Testis (tissue), 3 donors: Measurements from ENCODE around the gene GLI3. TPM values are rescaled to one million over a fixed set of nuclear protein-coding genes. Genes with fewer than 3 reads are reported as not detected.

Experiments used
- DNase-seq: peaks from one replicate; pipeline ENCODE4 v3.0.0-alpha.2; 2019
- H3K27ac ChIP-seq, 2 donors: fragments of 200-600 bp; sonication (generic); one replicate each; pipeline ENCODE4 v1.5.1; 2019
- H3K27me3 ChIP-seq: fragments of 200-600 bp; sonication (generic); one replicate; pipeline ENCODE4 v1.5.1; 2019
- H3K36me3 ChIP-seq: fragments of 200-600 bp; sonication (generic); one replicate; pipeline ENCODE4 v1.5.1; 2017; ENCODE audit warnings: low read depth; ENCODE audit errors: missing control alignments
- H3K4me1 ChIP-seq: fragments of 200-600 bp; sonication (generic); one replicate; pipeline ENCODE4 v1.5.1; 2019
- H3K4me3 ChIP-seq, 2 donors: fragments of 200-600 bp; sonication (generic); one replicate each; pipeline ENCODE4 v1.5.1; 2017 to 2019
- H3K9me3 ChIP-seq: fragments of 200-600 bp; sonication (generic); one replicate; pipeline ENCODE4 v1.5.1; 2017
- CTCF ChIP-seq, 3 experiments: fragments of 450-650 bp in 2 of 3; fragments of 200-600 bp in 1 of 3; sonication (generic) in 1 of 3; IDR thresholded peaks; one replicate each; pipeline ENCODE4 v1.5.1; 2016 to 2019; ENCODE audit warnings: antibody characterized with exemption in 3 of 3, mild to moderate bottlenecking in 2 of 3, moderate library complexity in 1 of 3
- POLR2A ChIP-seq: fragments of 450-650 bp; IDR thresholded peaks from one replicate; pipeline ENCODE4 v1.6.1; 2017; ENCODE audit warnings: antibody characterized with exemption, mild to moderate bottlenecking, moderate library complexity
- WGBS, 2 donors: methylation state at CpG; one replicate each; pipeline ENCODE4 v1.1.5; 2018; 5-methylcytosine and 5-hydroxymethylcytosine counted together
- intact Hi-C: fragments of 100-400 bp; cut with DNase I; formaldehyde crosslinking; loops from one replicate; pipeline ENCODE4 v1.15.1; 2023; ENCODE audit warnings: low total_unique reads
- polyA plus RNA-seq: library from polyadenylated mRNA; stranded (reverse); fragments of 350-450 nt; fragmentation: Illumina TruSeq; extraction: RNeasy Lipid Tissue Mini Kit (QIAGEN cat#74804); gene quantifications from one replicate; pipeline ENCODE4 v1.2.3, GENCODE V29; 2014; ENCODE audit warnings: low read depth, low replicate concordance; ENCODE audit not compliant: insufficient read depth
- total RNA-seq, 2 donors: library from RNA; depleted of rRNA; stranded (reverse); fragments of >200 nt; gene quantifications; one replicate each; pipeline ENCODE4 v1.2.3, GENCODE V29; 2016

Gene GLI3
- total and polyA plus RNA-seq, 3 donors from 2014 or later = 3.8 to 7.3 (median 5.0) TPM

DNA sequence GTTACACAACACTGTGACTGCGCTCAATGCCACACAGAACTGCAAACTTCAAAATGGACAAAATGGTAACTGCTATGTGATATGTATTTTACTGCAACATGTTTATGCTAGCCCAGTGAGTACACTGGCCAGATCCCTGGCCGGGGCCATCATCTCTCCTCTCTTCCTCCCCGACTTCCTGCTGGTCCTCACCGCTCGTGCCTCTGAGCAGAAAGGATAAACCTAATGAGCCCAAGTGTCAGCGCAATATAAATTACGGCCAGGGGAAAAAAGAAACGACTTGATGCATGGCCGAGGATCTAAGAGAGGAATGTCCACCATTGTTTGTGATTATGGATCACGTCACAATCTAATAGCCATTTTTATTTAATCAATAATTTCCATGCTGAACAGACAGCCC lies 225.2 kb downstream of the GLI3 start:
- no peaks in the 10 kb centered on the region for H3K4me1 ChIP-seq
- WGBS, 2 donors = 85 to 88% methylated on average over 10 of the region's 10 CpGs
- no peaks in the 10 kb centered on the region for H3K27me3 ChIP-seq
- H3K36me3 ChIP-seq = no peaks in the 10 kb centered on the region
- H3K27ac ChIP-seq = no peak overlapping the region
- no peak for DNase-seq
- intact Hi-C loops = no loop called here
- TF ChIP-seq CTCF (IDR thresholded peaks at IDR 0.05) = no peak
- no peak for TF ChIP-seq POLR2A
- no peak overlapping the region for H3K4me3 ChIP-seq
- no peaks in the 10 kb centered on the region for H3K9me3 ChIP-seq

DNA sequence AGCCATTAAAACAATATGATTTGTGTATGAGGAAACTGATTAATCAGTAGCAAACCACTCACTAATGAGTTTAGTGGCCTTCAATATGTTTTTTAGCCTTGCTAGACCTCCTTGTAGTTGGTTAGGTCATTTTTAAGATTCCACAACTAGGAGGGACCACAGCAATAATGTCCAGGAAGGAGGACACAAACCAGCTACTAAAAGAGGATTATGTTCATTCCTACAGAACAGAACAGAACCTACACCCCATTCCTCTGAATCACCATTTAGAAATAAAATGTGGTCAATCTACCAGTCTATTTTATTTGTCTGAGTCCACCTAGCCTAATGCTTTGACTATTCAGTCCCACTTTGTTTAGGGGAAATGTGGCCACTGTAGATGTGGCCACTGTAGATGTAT lies 226.3 kb downstream of the GLI3 start:
- no peak for TF ChIP-seq POLR2A
- TF ChIP-seq CTCF (IDR thresholded peaks at IDR 0.05) = no peak

GRCh38 chr7:42006801-42007513 lies 230.1 kb downstream of the GLI3 start:
- H3K4me1 ChIP-seq = no peaks in the 10 kb centered on the region
- 77 to 85% methylated on average over 3 of the region's 3 CpGs for WGBS, 2 donors

More for the DNA sequence above, 226.3 kb downstream of the GLI3 start:
- no peaks in the 10 kb centered on the region for H3K27me3 ChIP-seq
- H3K4me3 ChIP-seq = no peak overlapping the region
- H3K36me3 ChIP-seq = no peaks in the 10 kb centered on the region
- no peaks in the 10 kb centered on the region for H3K4me1 ChIP-seq
- H3K27ac ChIP-seq = no peak overlapping the region
- DNase-seq = no peak
- no peaks in the 10 kb centered on the region for H3K9me3 ChIP-seq
- intact Hi-C loops = no loop called here

GRCh38 chr7:42002654-42003053 lies 234.4 kb downstream of the GLI3 start:
- no peaks in the 10 kb centered on the region for H3K36me3 ChIP-seq
- no peak overlapping the region for H3K4me3 ChIP-seq
- H3K27ac ChIP-seq = no peak overlapping the region
- H3K9me3 ChIP-seq = no peaks in the 10 kb centered on the region
- WGBS, 2 donors = 77 to 80% methylated on average over 2 of the region's 2 CpGs
- no peaks in the 10 kb centered on the region for H3K27me3 ChIP-seq
- TF ChIP-seq POLR2A (no peak), CTCF (IDR thresholded peaks at IDR 0.05) (no peak)
- no peaks in the 10 kb centered on the region for H3K4me1 ChIP-seq
- intact Hi-C loops = no loop called here
- DNase-seq = no peak

More at GRCh38 chr7:42006801-42007513, 230.1 kb downstream of the GLI3 start:
- intact Hi-C loops = no loop called here
- H3K27ac ChIP-seq = no peak overlapping the region
- H3K4me3 ChIP-seq = no peak overlapping the region
- DNase-seq = no peak
- H3K27me3 ChIP-seq = no peaks in the 10 kb centered on the region
- no peak for TF ChIP-seq POLR2A
- H3K36me3 ChIP-seq = no peaks in the 10 kb centered on the region
- H3K9me3 ChIP-seq = no peaks in the 10 kb centered on the region

DNA sequence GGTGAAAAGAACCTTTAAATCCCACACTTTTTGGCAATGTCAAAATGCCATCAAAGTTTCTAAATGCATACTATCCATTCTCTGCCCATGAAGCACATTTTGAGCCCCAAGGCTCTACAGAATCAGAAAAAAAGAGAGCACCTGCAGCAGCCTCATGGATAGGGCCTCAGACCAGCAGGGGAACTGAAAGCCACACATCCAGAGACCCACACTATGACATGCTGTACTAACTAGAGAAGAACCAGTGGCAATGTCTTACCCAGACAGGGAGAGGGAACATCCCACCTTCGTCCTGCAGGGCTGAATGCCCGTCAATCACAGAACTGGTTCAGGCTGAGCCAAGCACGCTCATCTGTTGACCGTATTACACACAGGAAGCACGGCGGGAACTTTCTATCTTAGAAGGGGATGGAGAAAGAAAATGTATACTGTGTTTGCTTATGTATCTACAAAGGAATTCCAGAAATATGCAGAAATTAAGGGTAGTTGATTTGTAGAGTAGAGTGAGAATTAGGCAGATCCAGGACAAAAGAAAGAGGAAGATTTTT lies 237.2 kb downstream of the GLI3 start:
- TF ChIP-seq CTCF (IDR thresholded peaks at IDR 0.05) (no peak), POLR2A (no peak)
- 91 to 95% methylated on average over 6 of the region's 6 CpGs for WGBS, 2 donors
- no peak for DNase-seq

More for the DNA sequence above, 237.2 kb downstream of the GLI3 start:
- intact Hi-C loops = no loop called here
- Histone ChIP-seq H3K4me1 (no peaks in the 10 kb centered on the region), H3K27me3 (no peaks in the 10 kb centered on the region), H3K27ac (no peak overlapping the region), H3K36me3 (no peaks in the 10 kb centered on the region), H3K9me3 (no peaks in the 10 kb centered on the region), H3K4me3 (no peak overlapping the region)
